IgD-negative memory B cell (primary cell): Measurements from ENCODE around the gene BUB3. TPM values are rescaled to one million over a fixed set of nuclear protein-coding genes. Genes with fewer than 3 reads are reported as not detected.

Experiments used
- H3K27ac Mint-ChIP-seq, 3 donors: one replicate each; pipeline ENCODE4 v1.8.0; 2020 to 2022; ENCODE audit warnings: mild to moderate bottlenecking in 3 of 3, mixed read lengths in 3 of 3, moderate library complexity in 1 of 3
- H3K27me3 Mint-ChIP-seq: one replicate; pipeline ENCODE4 v1.8.0; 2021; ENCODE audit warnings: mixed read lengths
- H3K36me3 Mint-ChIP-seq: one replicate; pipeline ENCODE4 v1.8.0; 2020; ENCODE audit warnings: mild to moderate bottlenecking, mixed read lengths
- H3K4me1 Mint-ChIP-seq, 3 donors: one replicate each; pipeline ENCODE4 v1.8.0; 2020 to 2022; ENCODE audit warnings: mixed read lengths in 3 of 3, mild to moderate bottlenecking in 1 of 3
- H3K4me3 Mint-ChIP-seq, 4 donors: one replicate each; pipeline ENCODE4 v1.8.0; 2020 to 2022; ENCODE audit warnings: mild to moderate bottlenecking in 4 of 4, mixed read lengths in 4 of 4, moderate library complexity in 3 of 4
- H3K9me3 Mint-ChIP-seq, 3 donors: one replicate each; pipeline ENCODE4 v1.8.0; 2020 to 2021; ENCODE audit warnings: mixed read lengths in 3 of 3, mild to moderate bottlenecking in 1 of 3
- polyA plus RNA-seq: library from polyadenylated mRNA; unstranded; fragments of 300-500 nt; fragmentation: Illumina TruSeq; gene quantifications from one replicate; pipeline ENCODE4 v1.2.3, GENCODE V29; 2021

The BUB3 gene
- polyA plus RNA-seq, 1 donor from 2014 or later, result 148 TPM

DNA sequence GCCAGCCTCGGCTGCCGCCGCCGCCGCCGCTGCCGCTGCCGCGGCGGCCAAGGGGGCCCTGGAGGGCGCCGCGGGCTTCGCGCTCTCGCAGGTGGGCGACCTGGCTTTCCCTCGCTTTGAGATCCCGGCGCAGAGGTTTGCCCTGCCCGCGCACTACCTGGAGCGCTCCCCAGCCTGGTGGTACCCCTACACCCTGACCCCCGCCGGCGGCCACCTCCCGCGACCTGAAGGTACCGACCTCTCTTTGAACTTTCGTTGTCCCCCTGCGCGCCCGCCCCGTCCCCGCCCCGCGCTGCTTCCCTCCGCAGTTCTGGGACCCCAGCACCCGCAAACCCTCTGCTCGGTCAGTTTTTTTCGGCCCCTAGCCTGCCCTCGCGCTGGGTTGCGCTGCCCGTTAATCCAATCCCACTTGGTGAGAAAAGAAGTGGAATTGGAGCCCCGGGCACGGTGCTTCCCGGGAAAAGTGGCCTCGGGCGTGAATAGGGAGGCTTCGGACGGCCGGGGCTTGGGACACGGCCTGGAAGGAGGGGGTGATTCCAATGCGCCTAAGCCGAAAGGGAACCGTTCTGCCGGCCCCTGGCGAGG, 17.9 kb upstream of the BUB3 start:
- Mint-ChIP-seq H3K4me1 (peaks cover 11 to 20% (median 19%) of the 10 kb centered on the region in 3 donors), H3K36me3 (no peaks in the 10 kb centered on the region), H3K4me3 (peak overlapping the region; percentile 21 to 88 (median 64)), H3K27me3 (peaks cover 76% of the 10 kb centered on the region), H3K9me3 (peaks cover 0 to 7% (median 0%) of the 10 kb centered on the region in 3 donors), H3K27ac (peak overlapping the region; percentile 81 to 86 (median 86))

DNA sequence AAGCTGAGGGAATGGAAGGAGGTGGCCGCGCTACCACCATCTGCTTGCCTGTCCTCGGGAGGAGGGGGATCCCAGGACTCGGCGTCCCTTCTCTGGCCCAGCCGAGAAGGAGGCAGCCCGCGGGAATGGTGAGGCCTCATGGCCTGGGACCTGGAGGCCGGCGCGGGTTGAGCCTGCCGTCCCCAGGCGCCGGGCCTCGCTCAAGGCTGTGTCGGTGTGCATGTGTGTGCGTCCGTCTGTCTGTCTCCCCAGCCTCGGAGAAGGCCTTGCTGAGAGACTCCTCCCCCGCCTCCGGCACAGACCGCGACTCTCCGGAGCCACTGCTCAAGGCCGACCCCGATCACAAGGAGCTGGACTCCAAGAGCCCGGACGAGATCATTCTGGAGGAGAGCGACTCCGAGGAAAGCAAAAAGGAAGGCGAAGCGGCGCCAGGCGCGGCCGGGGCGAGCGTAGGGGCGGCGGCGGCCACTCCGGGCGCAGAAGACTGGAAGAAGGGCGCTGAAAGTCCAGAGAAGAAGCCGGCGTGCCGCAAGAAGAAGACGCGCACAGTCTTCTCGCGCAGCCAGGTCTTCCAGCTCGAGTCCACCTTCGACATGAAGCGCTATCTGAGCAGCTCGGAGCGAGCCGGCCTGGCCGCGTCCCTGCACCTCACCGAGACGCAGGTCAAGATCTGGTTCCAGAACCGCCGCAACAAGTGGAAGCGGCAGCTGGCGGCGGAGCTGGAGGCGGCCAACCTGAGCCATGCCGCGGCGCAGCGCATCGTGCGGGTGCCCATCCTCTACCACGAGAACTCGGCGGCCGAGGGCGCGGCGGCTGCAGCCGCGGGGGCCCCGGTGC, 17.2 kb upstream of the BUB3 start:
- Mint-ChIP-seq H3K9me3 (peaks cover 0 to 7% (median 0%) of the 10 kb centered on the region in 3 donors), H3K4me1 (peaks cover 11 to 20% (median 19%) of the 10 kb centered on the region in 3 donors), H3K36me3 (no peaks in the 10 kb centered on the region), H3K4me3 (peak overlapping the region; percentile 21 to 88 (median 68)), H3K27ac (peak overlapping the region; percentile 81 to 90 (median 86)), H3K27me3 (peaks cover 77% of the 10 kb centered on the region)

DNA sequence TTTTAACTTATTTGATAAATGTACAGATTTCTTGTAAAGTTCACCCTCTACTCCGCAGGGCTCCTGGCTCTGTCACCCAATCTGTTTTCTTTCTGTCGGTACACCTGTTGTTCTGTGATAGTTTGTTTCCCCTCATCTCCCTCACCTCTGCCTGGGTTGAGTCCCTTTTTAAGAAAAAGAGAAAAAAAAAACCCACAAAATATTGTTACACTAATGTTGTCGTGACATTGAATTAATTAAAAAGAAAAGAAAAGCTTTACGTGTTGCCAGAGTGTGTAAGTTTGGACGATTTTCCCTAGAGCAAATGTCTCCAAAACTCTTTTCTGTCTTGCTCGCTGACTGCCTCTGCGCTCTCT, 15.1 kb upstream of the BUB3 start:
- Mint-ChIP-seq H3K36me3 (peaks cover 2% of the 10 kb centered on the region), H3K4me3 (peak overlapping the region in 2 of 4 donors; percentile 52 to 73), H3K27me3 (peaks cover 74% of the 10 kb centered on the region), H3K9me3 (peaks cover 0 to 5% (median 0%) of the 10 kb centered on the region in 3 donors), H3K4me1 (peaks cover 2 to 14% (median 7%) of the 10 kb centered on the region in 3 donors), H3K27ac (peak overlapping the region; percentile 49 to 91 (median 90))

DNA sequence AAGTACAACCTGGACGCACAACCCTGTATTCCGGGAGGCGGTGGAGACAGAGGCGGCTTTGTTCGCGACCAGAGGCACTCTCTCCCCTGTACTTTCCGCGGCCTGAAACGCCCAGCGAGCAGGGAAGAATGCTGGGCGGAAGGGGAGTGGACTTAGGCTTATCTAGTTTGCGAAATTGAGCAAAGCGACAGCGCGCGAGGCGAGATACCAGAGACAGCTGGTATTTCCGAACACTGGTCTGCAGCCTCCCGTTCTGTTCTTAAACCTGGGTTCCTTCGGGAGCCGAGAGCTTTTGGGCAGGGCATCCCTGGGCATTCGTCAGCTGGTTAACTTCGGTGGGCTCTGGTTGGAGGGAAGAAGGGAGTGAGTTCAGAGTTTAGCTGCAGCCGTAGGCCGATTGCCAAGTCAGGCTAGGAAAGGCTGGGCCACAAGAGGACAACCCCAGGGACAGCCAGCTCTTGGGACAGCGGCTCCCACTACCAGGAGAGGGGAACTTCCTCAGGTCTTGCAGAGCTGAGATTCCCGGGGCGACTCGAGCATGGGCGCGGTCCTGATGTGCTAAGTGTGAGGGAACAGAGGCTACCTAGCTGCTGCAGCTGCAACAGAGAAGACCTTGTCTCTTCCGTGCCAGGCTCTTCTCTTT, 14.6 kb upstream of the BUB3 start:
- peak overlapping the region; percentile 49 to 91 (median 90) for H3K27ac Mint-ChIP-seq
- peaks cover 0 to 5% (median 0%) of the 10 kb centered on the region in 3 donors for H3K9me3 Mint-ChIP-seq
- H3K4me3 Mint-ChIP-seq, result peak overlapping the region in 2 of 4 donors; percentile 42 to 52
- peaks cover 2 to 19% (median 7%) of the 10 kb centered on the region in 3 donors for H3K4me1 Mint-ChIP-seq
- H3K36me3 Mint-ChIP-seq, result peaks cover 2% of the 10 kb centered on the region
- H3K27me3 Mint-ChIP-seq, result peaks cover 74% of the 10 kb centered on the region

DNA sequence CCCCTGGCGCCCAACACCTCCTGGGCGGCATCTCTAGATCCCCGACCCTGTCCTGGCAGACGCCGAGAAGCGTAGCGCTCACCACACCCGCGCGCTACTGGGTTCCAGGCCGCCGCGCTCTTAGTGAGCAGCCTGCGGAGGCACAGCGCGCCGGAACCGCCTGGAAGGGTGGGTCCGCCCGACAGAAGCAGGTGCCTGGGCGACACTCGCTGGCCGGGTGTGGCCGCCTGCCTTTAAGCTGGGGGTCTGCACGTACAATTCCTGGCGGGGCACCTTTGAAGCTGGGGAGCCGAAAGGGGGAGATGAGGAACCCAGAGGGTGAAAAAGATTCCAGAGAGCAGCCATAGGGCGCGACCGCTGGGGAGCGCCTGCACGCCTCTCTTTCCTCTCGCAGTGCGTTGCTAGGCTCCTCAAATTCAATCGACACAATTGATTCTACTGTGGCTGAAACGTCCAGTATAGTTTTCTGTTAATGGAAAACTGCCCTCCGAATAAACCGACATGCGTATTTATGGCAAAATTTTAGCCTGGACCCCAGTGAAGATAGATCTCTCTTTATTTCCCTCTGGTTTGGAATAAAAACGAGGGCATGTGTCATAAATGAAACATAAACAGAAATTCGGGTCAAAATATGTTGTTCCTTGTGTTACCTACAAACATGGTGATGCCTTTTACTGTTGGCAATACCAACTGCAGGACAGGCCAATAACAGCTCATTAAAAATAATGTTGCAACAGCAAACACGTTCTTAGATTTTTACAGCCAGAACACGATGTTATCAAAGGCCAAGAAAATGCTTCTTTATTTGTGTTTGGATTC, 13.8 kb upstream of the BUB3 start:
- Mint-ChIP-seq H3K27me3 (peaks cover 76% of the 10 kb centered on the region), H3K27ac (peak overlapping the region; percentile 59 to 91 (median 90)), H3K4me1 (peaks cover 4 to 23% (median 7%) of the 10 kb centered on the region in 3 donors), H3K36me3 (peaks cover 2% of the 10 kb centered on the region), H3K4me3 (peak overlapping the region in 2 of 4 donors; percentile 12 to 42), H3K9me3 (peaks cover 0 to 5% (median 0%) of the 10 kb centered on the region in 3 donors)

DNA sequence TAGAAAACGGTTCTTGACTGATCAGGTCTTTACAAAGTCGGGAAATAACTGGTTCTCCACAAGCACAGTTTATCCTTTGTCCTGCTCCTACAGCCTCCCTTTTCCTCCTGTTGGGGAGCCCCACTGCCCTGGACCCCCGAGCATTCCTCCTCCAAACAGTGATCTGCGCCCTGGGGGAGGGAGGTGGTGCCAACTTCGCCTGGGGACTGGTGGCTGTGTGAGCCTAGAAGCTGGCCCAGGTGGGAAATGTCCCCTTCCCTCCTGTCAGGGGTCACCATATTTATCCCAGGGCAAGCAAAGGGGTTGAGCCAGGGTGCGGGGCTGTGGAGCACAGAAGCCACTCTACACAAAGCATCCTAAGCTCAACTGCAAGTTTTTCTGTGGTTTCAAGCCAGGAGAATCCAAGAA, 13.2 kb upstream of the BUB3 start:
- H3K9me3 Mint-ChIP-seq, result peaks cover 0 to 5% (median 0%) of the 10 kb centered on the region in 3 donors
- peaks cover 4 to 28% (median 7%) of the 10 kb centered on the region in 3 donors for H3K4me1 Mint-ChIP-seq
- peaks cover 2% of the 10 kb centered on the region for H3K36me3 Mint-ChIP-seq
- H3K27me3 Mint-ChIP-seq, result peaks cover 82% of the 10 kb centered on the region
- peak overlapping the region in 1 of 4 donors; percentile 42 for H3K4me3 Mint-ChIP-seq
- peak overlapping the region; percentile 59 to 90 (median 88) for H3K27ac Mint-ChIP-seq

DNA sequence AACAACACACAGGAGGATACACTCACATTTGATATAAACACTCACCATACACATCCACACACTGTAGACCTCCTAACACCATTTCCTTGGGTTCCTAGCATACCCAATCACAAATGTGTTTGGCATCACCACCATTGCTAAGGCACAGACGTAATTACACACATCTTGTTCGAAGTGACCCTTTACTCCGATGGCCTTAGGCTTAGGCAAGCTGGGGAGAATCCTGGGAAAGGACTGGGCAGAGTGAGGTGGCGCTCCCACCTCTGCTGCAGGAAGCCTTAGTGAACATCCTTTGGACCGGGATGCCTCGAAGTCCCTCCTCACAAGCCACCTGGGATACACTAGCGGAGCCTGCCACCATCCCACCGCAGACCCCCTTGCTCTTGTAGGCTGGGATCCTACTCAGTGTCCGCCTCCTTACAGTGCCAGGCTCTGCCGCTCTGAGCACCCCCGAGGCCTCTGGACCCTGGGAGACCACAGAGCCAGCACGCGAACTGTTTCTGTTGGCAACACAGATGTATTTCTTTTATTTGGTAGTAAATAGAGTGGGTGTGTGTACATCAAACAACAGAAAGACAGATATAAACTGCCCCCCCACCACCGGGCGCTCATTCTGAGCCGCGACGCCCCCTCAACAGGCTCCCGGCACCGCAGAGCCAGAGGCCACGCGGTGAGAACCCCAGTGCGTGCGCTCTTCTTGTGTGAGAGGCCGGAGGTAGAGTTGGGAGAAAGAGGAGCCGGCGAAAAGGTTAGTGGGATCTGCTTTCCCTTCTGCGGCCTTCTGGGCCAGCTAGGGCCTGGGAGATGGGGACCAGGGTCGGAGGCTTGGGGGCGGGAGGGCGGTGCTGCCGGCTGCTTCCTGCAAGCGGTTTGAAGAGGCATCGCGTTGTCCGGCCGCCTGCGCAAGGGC, 12.2 kb upstream of the BUB3 start:
- H3K27ac Mint-ChIP-seq, result peak overlapping the region; percentile 46 to 90 (median 89)
- peak overlapping the region; percentile 6 to 42 (median 26) for H3K4me3 Mint-ChIP-seq
- H3K36me3 Mint-ChIP-seq, result peaks cover 2% of the 10 kb centered on the region
- H3K27me3 Mint-ChIP-seq, result peaks cover 82% of the 10 kb centered on the region
- peaks cover 4 to 33% (median 11%) of the 10 kb centered on the region in 3 donors for H3K4me1 Mint-ChIP-seq
- peaks cover 0 to 7% (median 0%) of the 10 kb centered on the region in 3 donors for H3K9me3 Mint-ChIP-seq

DNA sequence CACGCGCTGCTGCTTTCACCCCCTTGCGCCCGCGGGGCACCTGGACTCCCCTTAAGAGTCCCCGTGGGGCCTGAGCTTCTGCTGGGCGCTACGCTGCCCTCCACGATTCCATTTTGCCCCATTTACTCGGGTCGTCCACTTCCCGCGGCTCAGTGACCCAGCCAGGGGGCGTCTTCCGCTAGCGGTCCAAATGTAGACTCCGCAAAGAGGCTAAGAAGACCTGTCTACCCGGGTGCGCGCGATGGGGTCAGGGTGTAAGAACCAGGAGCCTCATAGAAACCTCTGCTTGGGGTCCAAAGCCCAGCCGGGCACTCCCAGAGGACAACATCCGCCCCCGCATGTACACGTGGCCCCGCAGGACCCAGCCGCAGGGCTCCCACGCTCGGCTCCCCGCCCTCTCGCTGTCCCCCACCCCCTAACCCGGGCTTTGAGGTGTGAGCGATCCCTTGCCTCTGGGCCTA, 11.5 kb upstream of the BUB3 start:
- Mint-ChIP-seq H3K4me3 (no peak overlapping the region), H3K27me3 (peaks cover 84% of the 10 kb centered on the region), H3K4me1 (peaks cover 5 to 35% (median 12%) of the 10 kb centered on the region in 3 donors), H3K36me3 (peaks cover 2% of the 10 kb centered on the region), H3K9me3 (peaks cover 0 to 8% (median 0%) of the 10 kb centered on the region in 3 donors), H3K27ac (peak overlapping the region in 1 of 3 donors; percentile 91)

DNA sequence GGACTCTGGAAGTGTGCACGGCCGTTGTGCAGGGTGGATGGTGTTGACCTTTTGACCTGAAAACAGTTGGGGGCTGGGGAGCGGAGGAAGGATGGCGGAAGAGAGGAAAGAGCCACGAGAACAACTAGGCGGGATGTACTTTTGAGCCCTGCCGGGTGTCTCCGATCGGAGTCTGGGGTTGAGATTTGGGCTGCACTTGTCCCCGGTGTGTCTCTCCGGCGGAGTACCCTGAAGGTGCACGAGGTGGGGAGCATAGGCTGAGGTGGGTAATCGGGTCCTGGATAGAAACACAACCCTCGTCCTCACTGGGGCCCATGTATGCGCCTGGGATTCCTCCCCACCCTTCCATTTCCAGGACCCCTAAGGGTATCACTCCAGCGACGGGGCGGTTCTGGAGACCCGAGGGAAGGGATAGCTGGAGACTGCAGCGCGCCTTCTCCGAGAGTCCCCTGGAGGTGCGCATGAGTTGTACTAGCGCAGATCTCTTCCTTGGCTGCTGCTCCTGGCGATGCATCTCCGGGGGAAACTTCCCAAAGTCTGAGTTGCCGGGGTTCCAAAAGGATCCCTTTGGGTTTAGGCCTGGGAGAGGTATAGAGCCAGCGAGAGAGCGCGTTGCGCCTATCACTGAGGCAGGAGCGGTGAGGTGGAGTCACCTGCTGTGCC, 10.9 kb upstream of the BUB3 start:
- H3K4me3 Mint-ChIP-seq, result peak overlapping the region in 1 of 4 donors; percentile 73
- peaks cover 78% of the 10 kb centered on the region for H3K27me3 Mint-ChIP-seq
- peaks cover 0 to 8% (median 0%) of the 10 kb centered on the region in 3 donors for H3K9me3 Mint-ChIP-seq
- H3K36me3 Mint-ChIP-seq, result peaks cover 2% of the 10 kb centered on the region
- peaks cover 5 to 35% (median 12%) of the 10 kb centered on the region in 3 donors for H3K4me1 Mint-ChIP-seq
- H3K27ac Mint-ChIP-seq, result peak overlapping the region; percentile 69 to 91 (median 82)

DNA sequence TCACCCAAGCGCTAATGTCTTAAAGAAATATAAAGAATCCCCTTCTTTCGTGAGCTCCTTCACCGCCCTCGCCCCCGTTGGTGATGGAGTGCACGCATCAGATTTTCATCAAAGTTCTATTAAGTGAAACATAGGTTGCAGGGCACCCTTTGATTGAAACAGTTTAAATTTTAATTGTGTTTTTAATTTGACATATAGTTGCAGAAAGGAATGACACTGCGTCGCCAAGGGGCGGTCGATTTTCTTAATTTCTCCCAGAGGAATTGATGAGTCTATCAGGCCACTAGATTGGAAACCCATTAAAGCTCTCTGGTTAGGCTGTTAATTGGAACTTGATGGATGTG, 10.4 kb upstream of the BUB3 start:
- Mint-ChIP-seq H3K4me3 (peak overlapping the region in 2 of 4 donors; percentile 17 to 73), H3K9me3 (peaks cover 0 to 10% (median 0%) of the 10 kb centered on the region in 3 donors), H3K27me3 (peaks cover 77% of the 10 kb centered on the region), H3K36me3 (peaks cover 2% of the 10 kb centered on the region), H3K4me1 (peaks cover 6 to 32% (median 13%) of the 10 kb centered on the region in 3 donors), H3K27ac (peak overlapping the region; percentile 82 to 91 (median 82))

DNA sequence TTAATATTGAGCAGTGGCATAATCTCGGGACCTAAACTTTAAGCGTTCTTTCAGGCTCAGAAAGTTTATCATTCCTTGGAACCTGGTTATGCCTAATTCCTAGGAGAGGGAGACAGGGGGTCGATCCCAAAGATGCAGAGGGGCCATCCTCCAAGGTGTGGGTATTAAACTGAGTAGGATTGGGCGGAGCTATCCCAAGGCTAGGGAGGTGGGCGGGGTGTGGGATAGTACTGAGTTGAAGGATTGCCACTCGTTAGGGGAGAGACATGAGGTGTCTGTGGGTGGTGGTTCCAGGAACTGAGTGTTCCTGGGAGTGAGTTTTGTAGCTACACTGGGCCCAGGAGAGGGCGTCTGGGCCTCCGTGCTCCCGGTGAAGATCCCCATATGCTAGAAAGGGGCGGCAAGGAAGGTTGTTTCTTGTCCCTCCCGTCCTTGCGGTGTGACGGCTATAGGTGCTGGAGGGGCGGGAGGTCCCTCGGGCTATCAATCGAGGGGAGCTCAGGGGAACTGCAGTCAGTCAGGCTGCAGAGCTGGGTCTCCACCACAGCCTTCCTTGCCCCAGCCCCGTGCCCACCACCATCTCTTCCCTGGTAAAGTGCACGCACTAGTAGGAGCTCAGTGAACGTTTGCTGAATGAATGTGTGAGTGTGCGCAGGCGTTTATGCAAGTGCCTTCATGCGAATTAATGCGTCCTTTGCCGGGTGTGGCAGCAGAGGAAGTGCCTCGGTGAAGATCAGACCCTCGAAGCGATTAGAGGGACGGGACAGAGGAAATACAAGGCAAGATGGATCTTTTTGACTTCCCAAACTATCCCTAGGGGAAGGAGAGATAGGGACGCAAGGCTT, 9.3 kb upstream of the BUB3 start:
- peak overlapping the region; percentile 82 to 91 (median 85) for H3K27ac Mint-ChIP-seq
- peaks cover 0 to 11% (median 0%) of the 10 kb centered on the region in 3 donors for H3K9me3 Mint-ChIP-seq
- H3K4me1 Mint-ChIP-seq, result peaks cover 10 to 34% (median 10%) of the 10 kb centered on the region in 3 donors
- H3K27me3 Mint-ChIP-seq, result peaks cover 73% of the 10 kb centered on the region
- H3K36me3 Mint-ChIP-seq, result peaks cover 2% of the 10 kb centered on the region
- peak overlapping the region in 3 of 4 donors; percentile 60 to 73 (median 61) for H3K4me3 Mint-ChIP-seq

DNA sequence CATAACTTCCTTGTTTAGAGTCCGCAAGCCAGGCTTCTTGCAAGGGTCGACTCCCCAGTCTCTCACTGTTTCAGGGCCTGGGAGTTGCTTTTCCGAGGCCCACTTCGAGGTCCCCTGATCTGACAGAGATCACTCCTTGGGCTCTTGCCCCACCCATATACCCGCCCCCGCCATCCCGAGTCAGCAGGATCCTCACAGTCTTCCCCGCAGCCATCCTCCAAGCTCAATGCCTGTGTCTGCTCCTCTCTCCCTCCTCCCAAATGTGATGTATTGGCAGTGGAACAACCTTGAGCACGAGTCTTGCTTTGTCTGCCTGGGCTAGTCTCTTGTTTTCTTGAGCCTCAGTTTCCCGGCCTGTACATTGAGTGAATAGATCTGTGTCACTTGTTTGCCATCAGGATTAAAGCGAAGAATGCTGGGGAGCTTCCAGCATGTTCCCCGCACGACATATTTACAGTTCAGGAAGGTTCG, 8.6 kb upstream of the BUB3 start:
- H3K4me3 Mint-ChIP-seq, result peak overlapping the region; percentile 23 to 73 (median 42)
- peaks cover 0 to 11% (median 0%) of the 10 kb centered on the region in 3 donors for H3K9me3 Mint-ChIP-seq
- peak overlapping the region; percentile 82 to 91 (median 85) for H3K27ac Mint-ChIP-seq
- H3K4me1 Mint-ChIP-seq, result peaks cover 13 to 34% (median 14%) of the 10 kb centered on the region in 3 donors
- peaks cover 74% of the 10 kb centered on the region for H3K27me3 Mint-ChIP-seq
- peaks cover 2% of the 10 kb centered on the region for H3K36me3 Mint-ChIP-seq
